Adrenal gland (tissue), 5 donors: Measurements from ENCODE around the gene STRN3.

Experiments used
- CTCF ChIP-seq, 6 experiments: fragments of 450-650 bp in 4 of 6; fragments of 200-600 bp in 2 of 6; sonication (generic) in 1 of 6; IDR thresholded peaks; 1 replicate in 5 of 6; 2 replicates in 1 of 6; pipeline versions ENCODE4 v1.5.1 to v1.8.0; 2016 to 2021; ENCODE audit warnings: antibody characterized with exemption in 6 of 6, mild to moderate bottlenecking in 2 of 6, moderate library complexity in 1 of 6
- POLR2A ChIP-seq, 2 donors: fragments of 450-650 bp; IDR thresholded peaks; one replicate each; pipeline ENCODE4 v1.6.1; 2017; ENCODE audit warnings: antibody characterized with exemption in 2 of 2, mild to moderate bottlenecking in 2 of 2, moderate library complexity in 1 of 2
- donor health status: DM: no; HTN: no; CAD: no.

GRCh38 chr14:30868736-30869135 is 157.4 kb downstream of the STRN3 start:
- TF ChIP-seq CTCF (IDR thresholded peaks at IDR 0.05): no peak
- no peak for TF ChIP-seq POLR2A (IDR thresholded peaks at IDR 0.05)
